Measurements from ENCODE around the gene TCFL5.

The TCFL5 gene

GRCh38 chr20:62896526-62896925 lies 34.9 kb upstream of the TCFL5 start:
- no peak for DNase-seq
- peaks cover 94% of the 10 kb centered on the region for H3K36me3 ChIP-seq (ENCODE audit: insufficient read depth, low read length)
- no peak overlapping the region for H2AFZ ChIP-seq (ENCODE audit: low read depth, low read length)
- H4K20me1 ChIP-seq (ENCODE audit: insufficient read depth, low read length), result peaks cover 38% of the 10 kb centered on the region
- no peak overlapping the region for H3K4me2 ChIP-seq (ENCODE audit: insufficient read depth, low read length)
- no peaks in the 10 kb centered on the region for H3K27me3 ChIP-seq (ENCODE audit: insufficient read depth, low read length, poor library complexity)
- H3K79me2 ChIP-seq (ENCODE audit: insufficient read depth, low read length), result peaks cover 9% of the 10 kb centered on the region; the same call in 1 of the 2 replicates
- H3K4me1 ChIP-seq (ENCODE audit: insufficient read depth, low read length), result no peaks in the 10 kb centered on the region
- no peaks in the 10 kb centered on the region for H3K9me3 ChIP-seq (ENCODE audit: insufficient read depth, low read length, severe bottlenecking)
- ATAC-seq (ENCODE audit: insufficient read depth, low read depth), result no peak
- TF ChIP-seq CTCF (IDR thresholded peaks at IDR 0.05; ENCODE audit: borderline replicate concordance, extremely low read depth, low read length, poor library complexity, severe bottlenecking) (no peak), EZH2 (IDR thresholded peaks at IDR 0.05; ENCODE audit: borderline replicate concordance, low read depth, low read length, severe bottlenecking) (no peak)
- H3K27ac ChIP-seq (ENCODE audit: low read length), result no peak overlapping the region
- no peak overlapping the region for H3K9ac ChIP-seq (ENCODE audit: low read depth, low read length)
- H3K4me3 ChIP-seq (ENCODE audit: low read depth in 1 of 2, low read length in 2 of 2), result no peak overlapping the region

- H3K27me3 ChIP-seq (ENCODE audit: insufficient read depth, low read length, poor library complexity), result no peaks in the 10 kb centered on the region
- H3K27ac ChIP-seq (ENCODE audit: low read length), result no peak overlapping the region
- H3K36me3 ChIP-seq (ENCODE audit: insufficient read depth, low read length), result peaks cover 94% of the 10 kb centered on the region
- no peak overlapping the region for H2AFZ ChIP-seq (ENCODE audit: low read depth, low read length)
- no peaks in the 10 kb centered on the region for H3K4me1 ChIP-seq (ENCODE audit: insufficient read depth, low read length)
- H3K4me3 ChIP-seq (ENCODE audit: low read depth in 1 of 2, low read length in 2 of 2), result no peak overlapping the region
- H4K20me1 ChIP-seq (ENCODE audit: insufficient read depth, low read length), result peaks cover 29% of the 10 kb centered on the region
- no peak for ATAC-seq (ENCODE audit: insufficient read depth, low read depth)
- TF ChIP-seq CTCF (IDR thresholded peaks at IDR 0.05; ENCODE audit: borderline replicate concordance, extremely low read depth, low read length, poor library complexity, severe bottlenecking) (no peak), EZH2 (IDR thresholded peaks at IDR 0.05; ENCODE audit: borderline replicate concordance, low read depth, low read length, severe bottlenecking) (no peak)
- H3K4me2 ChIP-seq (ENCODE audit: insufficient read depth, low read length), result no peak overlapping the region
- no peak overlapping the region for H3K9ac ChIP-seq (ENCODE audit: low read depth, low read length)
- no peak for DNase-seq
- H3K79me2 ChIP-seq (ENCODE audit: insufficient read depth, low read length), result peaks cover 9% of the 10 kb centered on the region; the same call in 1 of the 2 replicates
- H3K9me3 ChIP-seq (ENCODE audit: insufficient read depth, low read length, severe bottlenecking), result no peaks in the 10 kb centered on the region
These were observed 33.9 kb upstream of the TCFL5 start for GRCh38 chr20:62895539-62895938.

GRCh38 chr20:62894261-62894660 lies 32.6 kb upstream of the TCFL5 start:
- no peak overlapping the region for H3K4me2 ChIP-seq (ENCODE audit: insufficient read depth, low read length)
- H3K36me3 ChIP-seq (ENCODE audit: insufficient read depth, low read length), result peaks cover 95% of the 10 kb centered on the region
- no peaks in the 10 kb centered on the region for H3K4me1 ChIP-seq (ENCODE audit: insufficient read depth, low read length)

More at GRCh38 chr20:62894261-62894660, 32.6 kb upstream of the TCFL5 start:
- no peak for TF ChIP-seq CTCF (IDR thresholded peaks at IDR 0.05; ENCODE audit: borderline replicate concordance, extremely low read depth, low read length, poor library complexity, severe bottlenecking)
- no peak for TF ChIP-seq EZH2 (IDR thresholded peaks at IDR 0.05; ENCODE audit: borderline replicate concordance, low read depth, low read length, severe bottlenecking)
- Histone ChIP-seq H3K79me2 (ENCODE audit: insufficient read depth, low read length) (peaks cover 2% of the 10 kb centered on the region; the same call in 1 of the 2 replicates), H4K20me1 (ENCODE audit: insufficient read depth, low read length) (peaks cover 22% of the 10 kb centered on the region), H3K27ac (ENCODE audit: low read length) (no peak overlapping the region), H3K9me3 (ENCODE audit: insufficient read depth, low read length, severe bottlenecking) (no peaks in the 10 kb centered on the region), H3K9ac (ENCODE audit: low read depth, low read length) (no peak overlapping the region), H3K27me3 (ENCODE audit: insufficient read depth, low read length, poor library complexity) (no peaks in the 10 kb centered on the region), H2AFZ (ENCODE audit: low read depth, low read length) (no peak overlapping the region), H3K4me3 (ENCODE audit: low read depth in 1 of 2, low read length in 2 of 2) (no peak overlapping the region)
- no peak for DNase-seq
- ATAC-seq (ENCODE audit: insufficient read depth, low read depth), result no peak

All from DND-41 (cell line).